T-helper 1 cell (primary cell): Measurements from ENCODE around the gene SHISAL1.
"Not testable (repeated sequence)": the region's sequence is repeated elsewhere in the genome, so short reads cannot be mapped to it uniquely, and the experiment has no call there.

ENCODE experiments used
- DNase-seq, 5 donors: peaks; one replicate each; pipeline ENCODE4 v3.0.0-alpha.2; 2012 to 2020

Gene SHISAL1

DNA sequence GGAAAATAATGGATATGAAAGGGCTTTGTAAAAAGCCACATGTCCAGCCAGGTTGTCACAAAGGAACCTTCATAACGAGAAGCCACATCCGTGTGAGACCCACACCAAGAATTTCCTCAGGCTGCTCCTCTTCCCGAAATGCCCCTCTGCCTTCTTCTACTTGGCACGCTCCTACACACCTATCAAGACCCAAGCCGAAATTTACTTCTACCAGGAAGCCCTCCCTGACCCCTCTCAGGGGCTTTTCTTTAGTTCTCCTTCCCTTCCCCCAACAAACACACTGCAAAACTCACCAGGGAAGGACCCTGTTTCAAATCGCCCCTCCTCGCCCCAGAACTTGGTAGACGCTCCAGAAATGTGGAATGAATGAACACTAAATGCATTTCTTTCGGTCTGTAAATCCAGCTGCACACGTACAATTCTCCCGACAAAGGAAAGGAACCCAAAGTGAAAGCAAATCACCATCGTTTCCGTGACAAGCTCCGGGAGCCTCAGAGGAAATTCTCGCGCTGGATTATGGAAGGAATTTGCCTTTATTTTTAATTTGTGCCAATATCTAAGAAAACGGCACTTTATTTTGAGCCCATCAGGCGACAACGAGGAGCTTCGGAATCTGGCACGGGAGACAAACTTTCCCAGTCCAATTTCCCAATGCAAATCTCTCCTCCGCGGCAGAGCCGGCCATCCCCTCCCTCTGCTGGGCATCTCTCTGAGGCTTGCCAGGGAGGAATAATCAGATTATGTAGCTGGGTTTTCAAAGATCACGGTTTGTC, 13.2 kb upstream of the SHISAL1 start:
- DNase-seq: no peak

DNA sequence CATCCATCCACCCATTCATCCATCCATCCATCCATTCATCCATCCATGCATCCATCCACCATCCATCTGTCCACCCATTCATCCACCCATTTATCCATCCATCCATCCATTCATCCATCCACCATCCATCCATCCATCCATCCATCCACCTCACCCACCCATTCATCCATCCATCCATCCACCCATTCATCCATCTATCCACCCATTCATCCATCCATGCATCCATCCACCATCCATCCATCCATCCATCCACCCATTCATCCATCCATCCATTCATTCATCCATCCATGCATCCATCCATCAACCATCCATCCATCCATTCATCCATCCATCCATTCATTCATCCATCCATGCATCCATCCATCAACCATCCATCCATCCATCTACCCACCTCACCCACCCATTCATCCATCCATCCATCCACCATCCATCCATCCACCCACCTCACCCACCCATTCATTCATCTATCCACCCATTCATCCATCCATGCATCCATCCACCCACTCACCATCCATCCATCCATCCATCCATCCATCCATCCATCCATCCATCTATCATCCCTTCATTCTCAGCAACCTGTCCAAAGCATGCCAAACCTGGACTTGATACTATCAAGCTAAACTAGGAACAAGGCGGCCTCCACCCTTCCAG, 10.5 kb upstream of the SHISAL1 start:
- not testable (repeated sequence) for DNase-seq

DNA sequence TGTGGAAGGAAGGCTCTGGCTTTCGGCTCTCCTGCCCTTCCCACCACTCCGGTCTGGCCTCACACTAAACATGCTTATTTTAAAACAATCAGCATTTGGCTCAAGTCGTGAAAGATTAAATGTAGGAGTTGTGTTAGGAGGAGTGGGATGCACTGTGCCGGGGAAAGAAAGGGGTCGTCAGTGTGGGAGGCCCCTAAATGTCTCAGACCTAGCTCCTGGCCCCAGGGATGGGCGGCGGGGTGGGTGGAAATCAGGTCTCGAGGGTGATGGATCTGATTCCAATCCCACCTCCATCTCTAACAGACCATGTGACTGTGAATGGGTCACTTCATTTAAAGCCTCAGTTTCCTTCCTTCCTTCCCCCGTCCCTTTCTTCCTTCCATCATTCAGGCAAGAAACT, 6.9 kb upstream of the SHISAL1 start:
- no peak for DNase-seq

DNA sequence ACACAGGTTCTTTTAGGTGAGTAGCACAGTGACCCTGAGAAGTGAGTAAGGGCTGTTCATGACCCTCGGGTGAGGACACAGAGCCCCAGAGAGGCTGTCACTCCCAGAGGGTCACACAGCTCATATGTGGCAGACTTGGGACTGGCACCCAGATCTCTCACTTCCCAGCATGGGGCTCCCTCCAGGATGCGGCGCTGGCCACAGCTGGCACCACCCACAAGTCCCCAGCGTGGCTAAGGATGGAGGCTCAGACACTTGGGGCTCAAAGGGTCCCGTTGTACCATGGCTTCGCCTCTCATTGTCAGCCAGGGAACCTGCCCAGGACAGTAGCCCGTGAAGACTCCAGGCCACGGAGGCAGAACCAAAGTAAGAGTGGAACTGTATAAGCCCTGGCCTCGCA, 6.0 kb upstream of the SHISAL1 start:
- DNase-seq: no peak

DNA sequence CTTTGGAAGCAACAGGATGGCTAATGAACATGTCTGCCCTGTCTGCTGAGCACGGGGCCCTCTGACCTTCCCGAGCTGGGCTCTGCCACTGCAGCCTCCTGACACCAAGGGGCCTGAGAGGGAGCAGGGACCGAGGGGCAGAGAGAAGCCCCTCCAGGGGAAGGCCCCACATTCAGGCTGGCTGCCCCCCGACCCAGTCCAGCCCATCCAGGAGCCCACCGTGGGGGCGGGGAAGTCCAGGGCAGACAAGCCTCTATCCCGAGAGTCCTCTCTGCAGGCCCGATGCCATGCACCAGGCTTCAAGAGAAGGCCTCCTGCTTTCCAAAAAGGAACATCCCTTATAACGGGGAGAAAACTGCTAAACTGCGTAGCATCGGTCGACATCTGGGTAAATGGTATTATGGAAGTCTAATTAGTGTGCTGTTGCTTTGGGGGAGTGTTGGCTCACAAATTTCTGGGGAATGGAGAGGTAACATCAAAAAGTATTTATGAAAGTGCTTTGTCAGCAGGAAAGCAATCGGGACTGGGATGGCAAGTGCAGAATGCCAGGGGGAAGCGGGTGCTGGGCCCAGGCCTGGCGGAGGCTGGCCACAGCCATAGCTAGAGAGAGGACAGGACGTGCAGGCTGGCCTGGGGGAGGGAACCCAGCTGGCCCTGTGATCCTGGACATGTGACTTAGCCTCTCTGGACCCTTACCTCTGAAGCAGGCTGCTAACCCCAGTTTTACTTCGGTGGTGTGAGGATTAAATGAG, 5.3 kb upstream of the SHISAL1 start:
- no peak for DNase-seq

DNA sequence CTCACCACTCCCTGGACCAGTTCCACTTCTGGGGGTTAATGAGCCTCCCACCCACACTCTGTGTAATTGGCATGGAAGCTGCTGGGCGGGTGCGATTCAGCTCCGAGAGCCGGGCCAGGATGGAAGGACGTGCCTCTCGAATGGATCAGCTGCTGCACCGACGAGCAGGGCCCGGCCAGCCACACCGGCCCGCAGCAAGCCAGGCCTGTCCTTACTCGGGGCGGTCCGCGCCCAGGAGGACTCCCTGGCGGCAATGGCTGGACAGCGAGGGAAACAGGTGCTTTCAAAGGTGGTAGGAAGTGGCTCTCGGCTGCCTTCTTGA, 4.3 kb upstream of the SHISAL1 start:
- no peak for DNase-seq

DNA sequence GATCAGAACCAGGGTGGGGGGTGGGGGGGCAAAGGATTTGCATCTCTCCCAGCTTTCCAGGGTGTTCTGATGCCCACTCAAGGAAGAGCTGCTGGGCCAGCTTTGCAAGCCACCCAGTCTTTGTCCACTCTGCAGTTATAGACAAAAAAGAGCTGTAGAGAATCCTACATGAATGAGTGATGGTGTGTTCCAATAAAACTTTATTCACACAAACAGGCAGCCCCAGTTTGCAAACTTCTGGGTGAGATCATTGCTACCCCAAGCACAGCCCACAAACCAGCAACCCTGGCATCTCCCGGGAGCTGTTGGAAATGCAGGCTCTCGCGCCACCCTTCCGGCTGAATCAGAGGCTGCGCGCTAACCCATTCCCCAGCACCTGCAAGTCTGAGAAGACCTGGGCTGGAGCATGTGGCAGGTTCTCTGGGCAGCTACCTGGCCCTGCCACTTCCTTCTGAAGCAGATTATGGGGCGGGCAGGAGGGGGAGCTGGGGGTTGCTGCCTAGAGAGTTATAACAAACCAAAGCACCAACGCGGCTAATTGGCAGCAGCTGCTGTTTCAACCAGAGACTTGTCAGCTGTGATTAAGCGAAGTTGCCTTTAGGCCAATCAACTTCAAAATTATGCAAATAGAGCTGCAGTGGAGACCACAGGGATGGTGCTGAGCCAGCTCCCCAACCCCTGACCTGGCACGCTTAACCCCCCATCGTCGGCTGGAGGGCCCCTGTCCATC, 3.8 kb upstream of the SHISAL1 start:
- DNase-seq: no peak

DNA sequence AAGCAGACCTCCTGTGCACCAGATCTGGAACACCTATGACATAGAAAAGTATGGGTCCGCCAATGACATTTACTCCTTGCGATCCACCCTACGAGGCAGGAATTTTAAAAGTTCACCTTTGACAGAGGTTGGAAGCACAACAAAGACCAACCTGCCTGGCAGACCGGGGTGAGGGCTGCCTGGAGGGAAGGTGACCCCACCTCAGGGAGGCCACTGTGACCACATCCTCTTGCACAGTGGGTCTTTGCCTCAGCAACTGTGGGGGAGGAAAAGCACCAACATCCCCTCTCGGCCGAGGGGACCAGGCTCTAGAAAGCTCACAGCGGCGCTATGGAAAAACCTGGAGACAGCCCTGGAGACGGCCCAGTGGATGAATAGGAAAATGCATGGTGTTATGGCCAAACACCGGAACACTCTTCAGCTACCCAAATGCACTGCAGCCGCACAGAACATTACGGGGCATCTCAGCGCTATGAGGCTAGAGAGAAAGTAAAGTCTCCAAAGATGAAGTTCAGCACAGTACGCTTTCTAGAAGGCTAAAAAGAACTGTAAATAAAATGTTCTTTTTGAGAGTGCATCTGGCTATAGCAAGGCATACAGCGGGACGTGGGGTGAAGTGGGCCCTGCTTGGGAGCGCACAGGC, 1.8 kb upstream of the SHISAL1 start:
- no peak for DNase-seq

DNA sequence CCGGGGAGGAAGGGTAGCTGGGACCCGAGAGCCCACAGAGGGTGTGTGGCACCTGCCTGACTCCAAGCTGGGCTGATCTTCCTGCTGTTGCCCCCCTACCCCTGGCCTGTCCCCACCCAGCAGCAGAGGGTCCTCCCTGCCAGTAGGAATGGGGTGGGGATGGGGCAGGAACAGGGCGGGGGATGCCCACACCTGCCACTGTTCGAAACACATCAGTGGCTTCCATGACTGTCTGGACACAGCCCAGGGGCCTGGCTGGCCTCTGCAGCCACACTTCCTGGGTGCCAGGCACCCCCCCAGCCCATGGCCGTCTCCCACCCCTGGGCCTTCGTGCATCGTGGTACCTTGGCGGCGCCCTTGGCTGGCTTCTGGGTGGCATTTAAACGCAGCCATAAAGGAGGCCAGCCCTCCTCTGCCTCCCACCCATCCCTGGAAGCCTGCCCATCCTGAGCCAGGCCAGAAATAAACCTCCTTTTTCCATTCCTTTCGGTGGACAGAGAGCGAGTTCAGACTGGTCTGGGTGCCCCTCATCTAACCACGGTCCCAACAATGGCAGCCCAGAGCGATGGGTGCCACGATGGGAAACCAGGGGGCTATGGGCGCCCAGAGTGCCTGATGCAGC, 745 bp upstream of the SHISAL1 start:
- DNase-seq: no peak

DNA sequence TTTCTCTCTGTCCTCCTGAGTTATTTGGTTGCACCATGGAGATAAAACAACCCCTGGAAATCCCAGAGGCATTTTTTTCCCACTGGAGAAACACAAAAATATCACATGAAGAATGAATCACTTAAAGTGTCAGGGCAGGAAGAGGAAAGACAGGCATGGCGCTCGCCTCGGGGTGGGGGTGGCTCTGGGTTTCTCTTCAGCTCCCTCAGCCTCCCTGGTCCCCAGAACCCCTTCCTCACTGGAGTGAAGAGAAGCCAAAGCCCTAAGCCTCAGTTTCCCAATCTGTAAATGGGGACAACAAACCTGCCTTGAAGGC, 938 bp downstream of the SHISAL1 start:
- no peak for DNase-seq

DNA sequence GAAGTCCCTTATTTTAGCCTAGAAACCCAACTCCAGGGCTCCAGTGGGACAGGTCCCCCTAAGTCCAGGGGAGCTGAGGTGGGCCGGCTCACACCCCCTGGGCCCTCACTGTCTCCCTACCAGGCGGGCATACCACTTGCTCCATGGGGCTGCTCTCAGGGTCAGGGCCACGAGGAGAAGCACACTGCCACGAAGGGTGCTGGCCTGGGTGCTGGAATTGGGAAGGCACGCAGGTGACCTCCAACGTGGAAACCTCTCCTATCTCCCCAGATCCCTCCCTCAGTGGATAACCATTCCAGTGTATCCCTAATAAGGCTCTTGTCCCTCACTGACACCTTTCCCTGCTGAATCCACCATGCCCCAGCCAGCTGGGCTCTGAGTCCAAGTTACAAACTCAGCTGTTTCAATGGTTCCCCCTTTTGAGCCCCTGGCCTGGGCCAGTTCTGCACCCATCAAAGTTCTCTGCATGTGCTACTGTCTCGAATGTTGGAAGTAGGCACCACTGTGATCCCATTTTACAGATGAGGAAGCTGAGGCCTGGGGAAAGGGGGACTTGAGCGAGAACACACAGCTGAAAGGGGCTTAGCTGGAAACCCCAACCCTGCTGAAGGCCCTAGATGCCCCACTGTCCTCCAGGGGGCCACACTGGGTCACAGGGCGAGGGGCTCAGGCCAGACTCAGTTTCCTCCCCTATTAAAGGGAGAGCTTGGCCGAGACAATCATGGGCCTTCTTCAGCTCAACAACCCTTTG, 1.5 kb downstream of the SHISAL1 start:
- DNase-seq: no peak

DNA sequence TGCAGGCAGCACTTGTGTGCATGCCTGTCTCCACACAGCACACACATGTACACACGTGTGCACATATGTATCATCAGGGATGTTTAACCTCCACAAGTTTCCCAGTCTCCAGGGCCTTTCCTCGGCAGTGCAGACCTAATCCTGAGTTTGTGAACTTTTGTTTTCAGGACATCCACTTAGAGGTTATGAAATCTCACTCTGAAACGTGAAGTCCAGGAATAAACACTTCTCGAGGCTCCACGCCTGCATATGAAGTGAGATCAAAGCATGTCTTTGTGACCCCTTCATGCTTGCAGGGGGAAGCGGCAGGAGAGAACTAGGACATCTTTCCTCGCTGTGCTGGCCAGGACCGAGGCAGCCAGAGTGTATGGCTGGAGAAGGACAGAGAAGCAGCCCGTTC, 3.1 kb downstream of the SHISAL1 start:
- DNase-seq: no peak

DNA sequence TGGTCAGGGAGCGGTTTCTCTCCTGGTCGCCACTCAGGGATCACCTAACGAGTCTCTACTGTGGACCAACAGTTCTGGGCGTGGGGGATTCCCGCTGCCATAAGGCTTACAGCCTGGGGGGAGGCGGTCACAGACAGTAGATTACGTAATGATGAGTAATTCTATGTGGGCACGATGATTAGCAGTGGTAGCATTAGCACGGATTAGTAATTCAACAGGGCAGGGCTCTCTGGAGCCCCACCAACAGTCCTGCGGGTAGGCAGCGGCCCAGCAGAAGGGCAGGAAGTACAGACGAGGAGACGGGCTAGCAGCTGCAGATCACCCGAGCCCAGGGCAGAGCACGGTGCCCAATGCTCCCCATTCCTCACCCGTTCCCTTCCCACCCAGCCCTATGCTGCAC, 3.6 kb downstream of the SHISAL1 start:
- no peak for DNase-seq

DNA sequence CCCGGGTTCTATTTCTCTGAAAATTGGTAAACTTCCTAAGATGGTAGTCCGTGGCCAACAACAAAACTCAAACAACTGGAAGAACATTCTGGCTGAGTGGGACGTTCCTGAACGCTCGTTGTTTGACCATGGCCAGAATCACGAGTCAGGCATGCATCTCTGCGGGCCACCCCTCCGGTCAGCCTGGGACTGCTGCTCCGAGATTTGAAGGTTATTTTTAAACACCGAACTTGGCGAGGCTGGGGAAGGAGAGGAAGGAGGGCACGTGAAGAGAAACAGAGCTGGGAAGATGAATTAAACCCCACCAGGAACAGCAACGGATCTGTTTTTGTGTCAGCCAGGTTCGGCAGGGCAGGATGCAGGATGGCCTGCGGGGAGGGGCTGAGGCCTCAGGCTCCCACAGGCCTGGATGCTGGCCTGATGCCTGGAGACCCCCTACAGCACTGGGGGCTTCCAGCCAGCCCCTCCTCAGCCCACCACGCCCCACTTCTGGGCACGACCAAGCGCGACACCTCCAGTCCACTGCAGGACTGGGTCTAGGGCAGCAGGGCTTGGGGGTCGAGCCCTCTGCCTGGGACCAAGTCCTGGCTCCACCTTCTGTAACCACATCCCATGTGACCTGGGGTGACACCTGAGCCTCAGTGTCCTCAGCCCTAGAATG, 5.1 kb downstream of the SHISAL1 start:
- no peak for DNase-seq

DNA sequence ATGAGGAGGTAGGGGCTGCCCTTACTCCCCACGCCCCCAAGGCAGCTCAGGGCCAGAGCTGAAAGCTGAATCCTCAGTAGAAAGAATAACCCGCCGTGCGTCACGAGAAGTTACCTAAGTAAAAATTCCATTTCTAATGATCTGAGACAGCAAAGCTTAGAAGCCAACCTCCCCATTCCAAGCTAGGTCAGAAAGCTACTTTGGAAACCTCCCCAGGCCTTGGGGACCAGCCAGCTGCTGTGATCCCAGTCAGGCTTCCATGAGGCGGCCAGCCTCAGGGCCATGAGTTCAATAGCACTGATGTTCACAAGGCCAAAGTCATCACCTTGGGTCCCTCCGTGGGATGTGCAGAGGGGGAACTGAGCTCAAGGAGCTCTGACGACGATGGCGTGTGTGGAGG, 6.9 kb downstream of the SHISAL1 start:
- no peak for DNase-seq

DNA sequence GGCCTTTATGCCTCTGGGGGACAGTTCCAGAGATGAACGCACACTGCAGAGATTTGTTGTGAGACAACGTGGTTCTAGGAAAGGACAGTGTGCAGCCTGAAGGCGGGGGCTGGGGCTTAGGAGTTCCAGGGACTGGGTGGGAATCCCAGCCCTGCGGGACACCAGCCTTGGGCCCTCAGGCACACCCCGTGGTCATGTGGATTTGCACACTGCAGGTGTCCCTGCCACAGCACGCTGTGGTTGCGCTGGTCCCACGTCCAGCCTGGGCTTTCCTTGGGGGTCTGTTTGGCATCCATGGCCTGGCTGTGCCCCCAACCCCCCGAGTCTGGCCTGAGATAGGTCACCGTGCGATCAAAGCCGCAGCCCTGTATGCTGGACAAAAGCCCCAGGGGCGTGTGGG, 7.3 kb downstream of the SHISAL1 start:
- no peak for DNase-seq

DNA sequence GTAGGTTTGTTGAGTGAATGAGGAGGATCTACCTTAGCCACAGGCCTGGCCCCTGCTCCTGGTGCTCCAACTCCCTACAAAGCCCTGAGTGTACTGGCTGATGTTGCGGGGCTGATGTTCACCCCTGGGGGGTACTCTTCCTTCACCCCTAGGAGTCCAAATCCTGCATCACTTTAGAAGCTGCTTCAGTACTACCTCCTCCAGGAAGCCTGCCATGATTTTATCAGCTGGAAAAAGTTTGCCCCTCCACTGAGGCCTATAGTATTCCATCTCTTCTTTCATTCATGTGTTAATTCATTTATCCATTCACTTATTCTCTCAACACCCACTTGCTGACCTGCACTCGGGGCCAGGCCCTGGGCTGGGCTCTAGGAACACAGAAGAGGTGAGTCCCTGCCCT, 7.8 kb downstream of the SHISAL1 start:
- DNase-seq: no peak

DNA sequence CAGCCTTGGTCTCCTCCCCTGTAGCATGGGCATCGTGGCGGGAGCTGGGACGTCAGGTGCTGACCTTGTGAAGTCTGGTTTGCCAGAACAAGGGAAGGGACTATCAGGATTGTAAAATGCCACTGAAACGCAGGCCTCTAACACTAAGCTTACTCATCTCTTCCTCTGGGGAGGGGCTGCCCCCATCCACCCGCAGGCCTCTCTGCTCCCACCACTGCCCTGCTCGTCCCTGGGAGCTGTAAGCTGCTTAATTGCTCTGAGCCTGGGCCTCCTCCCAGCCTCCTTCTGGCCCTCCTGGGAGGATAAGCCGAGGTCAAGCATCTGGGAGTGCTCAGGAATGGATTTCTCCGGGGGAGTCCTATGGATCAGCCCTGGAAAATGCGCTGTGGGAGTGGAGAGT, 8.4 kb downstream of the SHISAL1 start:
- DNase-seq: no peak

DNA sequence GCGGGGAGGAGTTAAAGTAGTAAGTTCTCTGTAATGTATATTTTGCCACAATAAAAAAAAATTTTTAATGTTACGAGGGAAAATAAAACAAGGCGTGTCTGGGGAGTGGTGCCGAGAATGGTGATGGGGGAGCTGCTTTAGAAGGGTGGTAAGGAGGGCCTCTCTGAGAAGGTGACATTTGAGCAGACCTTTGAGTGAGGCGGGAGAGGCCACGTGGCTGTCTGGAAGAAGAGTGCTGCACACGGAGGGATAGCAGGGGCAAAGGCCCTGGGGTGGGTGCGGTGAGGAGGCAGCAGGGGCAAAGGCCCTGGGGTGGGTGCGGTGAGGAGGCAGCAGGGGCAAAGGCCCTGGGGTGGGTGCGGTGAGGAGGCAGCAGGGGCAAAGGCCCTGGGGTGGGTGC, 10.4 kb downstream of the SHISAL1 start:
- not testable (repeated sequence) for DNase-seq

DNA sequence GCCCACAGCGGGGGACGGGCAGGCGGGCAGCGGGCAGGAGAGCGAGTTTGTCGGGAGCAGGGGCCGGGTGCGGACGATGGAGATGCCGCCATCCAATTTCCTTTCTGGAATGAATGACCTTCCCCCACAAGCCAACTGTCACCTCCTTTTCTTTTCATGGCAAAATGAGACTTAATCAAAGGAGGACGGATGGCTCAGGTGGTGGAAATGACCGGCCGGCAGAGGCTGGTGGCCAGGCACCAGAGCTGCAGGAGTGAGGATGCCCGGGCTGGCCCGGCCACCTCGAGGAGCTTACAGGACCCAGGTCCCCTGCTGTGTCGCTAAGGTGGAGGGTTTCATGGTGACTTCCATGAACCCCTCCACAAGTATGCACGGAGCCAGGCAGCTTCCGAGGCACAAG, 11.7 kb downstream of the SHISAL1 start:
- DNase-seq: no peak

DNA sequence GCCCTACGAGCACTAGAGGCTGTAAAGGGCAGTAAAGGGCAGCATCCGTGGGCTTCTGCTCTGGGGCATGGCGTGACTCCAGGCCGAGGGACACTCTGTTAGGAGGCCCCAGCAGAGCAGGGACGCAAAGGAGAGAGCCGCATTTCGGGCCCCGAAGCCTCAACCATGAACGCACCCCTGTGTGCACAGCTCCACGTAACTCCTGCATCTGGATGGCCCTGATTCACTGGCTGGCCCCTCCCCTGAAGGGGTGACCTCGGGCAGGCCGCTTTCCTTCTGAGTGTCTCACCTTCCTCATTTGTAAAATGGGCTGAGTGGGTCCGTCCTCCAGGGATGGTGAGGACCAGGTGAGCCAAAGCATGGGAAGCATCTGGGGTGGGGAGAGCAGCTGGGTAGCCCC, 13.6 kb downstream of the SHISAL1 start:
- DNase-seq: no peak
